ENCODE results near the gene DENND2C. TPM values are rescaled to one million over a fixed set of nuclear protein-coding genes. Genes with fewer than 3 reads are reported as not detected.

Gene DENND2C
- polyA plus RNA-seq, 2 of the 4 experiments (the other 2 are of a cell fraction), result 0.18 to 0.19 TPM

- TF ChIP-seq CTCF (IDR thresholded peaks at IDR 0.05), result no peak
- peak; percentile 29; the same call in 1 of the 2 replicates for TF ChIP-seq KDM5A (IDR thresholded peaks at IDR 0.05)
- TF ChIP-seq SMC3 (IDR thresholded peaks at IDR 0.05), result no peak
- no peak for TF ChIP-seq USF2 (IDR thresholded peaks at IDR 0.05)
- TF ChIP-seq HEYL (CRISPR knock-in tag; IDR thresholded peaks at IDR 0.05), result no peak
Observed at GRCh38 chr1:114581335-114582287, 88.2 kb downstream of the DENND2C start, which contains the start of gene BCAS2 (continued).

GRCh38 chr1:114574365-114574764, 95.5 kb downstream of the DENND2C start:
- 96% methylated on average over 2 of the region's 2 CpGs for WGBS (ENCODE audit: missing lambda C conversion rate)
- Histone ChIP-seq H3K4me1 (no peaks in the 10 kb centered on the region), H3K4me3 (no peak overlapping the region), H3K9me3 (no peaks in the 10 kb centered on the region), H3K4me2 (no peak overlapping the region), H3K27ac (no peak overlapping the region)
- no peak for ATAC-seq
- no peak for FAIRE-seq
- no peak for TF ChIP-seq ZNF302 (CRISPR knock-in tag; IDR thresholded peaks at IDR 0.05)
- TF ChIP-seq JUN (IDR thresholded peaks at IDR 0.05), result no peak
- TF ChIP-seq KDM5A (IDR thresholded peaks at IDR 0.05), result no peak
- TF ChIP-seq MAZ (IDR thresholded peaks at IDR 0.05; ENCODE audit: borderline replicate concordance, low read depth, low read length), result no peak
- TF ChIP-seq GATA3 (IDR thresholded peaks at IDR 0.05; ENCODE audit: borderline replicate concordance), result no peak
- TF ChIP-seq HMGXB4 (CRISPR knock-in tag; IDR thresholded peaks at IDR 0.05; ENCODE audit: borderline replicate concordance), result no peak
- TF ChIP-seq HDAC2 (IDR thresholded peaks at IDR 0.05), result no peak
- TF ChIP-seq MYC (IDR thresholded peaks at IDR 0.05; ENCODE audit: borderline replicate concordance, low read length), result no peak
- no peak for TF ChIP-seq BCL3 (IDR thresholded peaks at IDR 0.05)
- no peak for TF ChIP-seq EP300 (IDR thresholded peaks at IDR 0.05)
- no peak for DNase-seq (ENCODE audit: low read depth in 1 of 2, low spot score in 1 of 2)
- ChIA-PET CTCF (interaction anchor here (1.2 kb wide), 1 partner anchor 1021 kb away, joined by 4 read pairs; no protein-coding TSS in a partner anchor), POLR2A (no interaction called here)

GRCh38 chr1:114564141-114564540, 105.7 kb downstream of the DENND2C start:
- FAIRE-seq (no peak), ATAC-seq (no peak), DNase-seq (ENCODE audit: low read depth in 1 of 2, low spot score in 1 of 2) (no peak)
- POLR2A ChIA-PET, result no interaction called here
- CTCF ChIA-PET, result no interaction called here
- H3K9me3 ChIP-seq, result no peaks in the 10 kb centered on the region
- no peak overlapping the region for H3K4me3 ChIP-seq
- H3K27ac ChIP-seq, result no peak overlapping the region
- no peaks in the 10 kb centered on the region for H3K4me1 ChIP-seq
- no peak overlapping the region for H3K4me2 ChIP-seq
- TF ChIP-seq POLR2AphosphoS2 (conservative IDR thresholded peaks at IDR 0.05; ENCODE audit: low read length) (no peak), ZC3H11A (IDR thresholded peaks at IDR 0.05) (no peak), MYC (IDR thresholded peaks at IDR 0.05; ENCODE audit: borderline replicate concordance, low read length) (no peak), HOXB5 (CRISPR knock-in tag; IDR thresholded peaks at IDR 0.05) (no peak), RARB (CRISPR knock-in tag; IDR thresholded peaks at IDR 0.05) (no peak), PBX3 (IDR thresholded peaks at IDR 0.05) (no peak), KDM5A (IDR thresholded peaks at IDR 0.05) (no peak), CTCF (IDR thresholded peaks at IDR 0.05) (no peak), USF2 (IDR thresholded peaks at IDR 0.05) (no peak), MAX (IDR thresholded peaks at IDR 0.05) (no peak), NFE2L2 (conservative IDR thresholded peaks at IDR 0.05; ENCODE audit: low read length) (no peak), PHF8 (IDR thresholded peaks at IDR 0.05; ENCODE audit: borderline replicate concordance, low read depth) (no peak), HDAC2 (IDR thresholded peaks at IDR 0.05) (no peak), RAD21 (conservative IDR thresholded peaks at IDR 0.05 in 1 of 2, IDR thresholded peaks at IDR 0.05 in 1 of 2) (no peak)
